Measurements from ENCODE around the gene MN1.
A peak's percentile ranks its signal among the peaks of the same experiment; 100 is the strongest.

MN1 gene

GRCh38 chr22:27795053-27795452, 6.5 kb downstream of the MN1 start:
- Histone ChIP-seq H3K27ac (peak overlapping the region; percentile 94 to 98), H3K4me3 (peak overlapping the region; percentile 98)
- no peak for TF ChIP-seq CTCF (IDR thresholded peaks at IDR 0.05)
- peak; percentile 70 for DNase-seq (ENCODE audit: low spot score)

- H3K4me3 ChIP-seq, result peak overlapping the region; percentile 98
- H3K27ac ChIP-seq, result peak overlapping the region; percentile 94 to 98
- no peak for DNase-seq (ENCODE audit: low spot score)
These were observed 7.3 kb downstream of the MN1 start for GRCh38 chr22:27794226-27794625.

GRCh38 chr22:27793576-27793975, 8.0 kb downstream of the MN1 start:
- DNase-seq (ENCODE audit: low spot score), result no peak
- H3K27ac ChIP-seq, result peak overlapping the region; percentile 94 to 98
- H3K4me3 ChIP-seq, result peak overlapping the region; percentile 52
- no peak for TF ChIP-seq CTCF (IDR thresholded peaks at IDR 0.05)

More at GRCh38 chr22:27794226-27794625, 7.3 kb downstream of the MN1 start:
- TF ChIP-seq CTCF (IDR thresholded peaks at IDR 0.05), result no peak

GRCh38 chr22:27792452-27793161, 8.9 kb downstream of the MN1 start:
- TF ChIP-seq CTCF (IDR thresholded peaks at IDR 0.05), result no peak
- Histone ChIP-seq H3K4me3 (peak overlapping the region; percentile 52), H3K27ac (peak overlapping the region; percentile 94 to 98)
- peak; percentile 72 for DNase-seq (ENCODE audit: low spot score)

GRCh38 chr22:27791859-27792241, 9.7 kb downstream of the MN1 start:
- Histone ChIP-seq H3K4me3 (peak overlapping the region; percentile 62), H3K27ac (peak overlapping the region; percentile 93 to 94)
- TF ChIP-seq CTCF (IDR thresholded peaks at IDR 0.05), result no peak
- DNase-seq (ENCODE audit: low spot score), result no peak

- peak; percentile 71 for DNase-seq (ENCODE audit: low spot score)
- Histone ChIP-seq H3K27ac (peak overlapping the region; percentile 93 to 94), H3K4me3 (peak overlapping the region; percentile 62)
- TF ChIP-seq CTCF (IDR thresholded peaks at IDR 0.05), result no peak
These were observed 10.2 kb downstream of the MN1 start for GRCh38 chr22:27791159-27791858.

Data from coronary artery (tissue), 2 donors.